ENCODE results near the gene TCP1.
A peak's percentile ranks its signal among the peaks of the same experiment; 100 is the strongest.
"Not testable (repeated sequence)": the region's sequence is repeated elsewhere in the genome, so short reads cannot be mapped to it uniquely, and the experiment has no call there.

The TCP1 gene

DNA sequence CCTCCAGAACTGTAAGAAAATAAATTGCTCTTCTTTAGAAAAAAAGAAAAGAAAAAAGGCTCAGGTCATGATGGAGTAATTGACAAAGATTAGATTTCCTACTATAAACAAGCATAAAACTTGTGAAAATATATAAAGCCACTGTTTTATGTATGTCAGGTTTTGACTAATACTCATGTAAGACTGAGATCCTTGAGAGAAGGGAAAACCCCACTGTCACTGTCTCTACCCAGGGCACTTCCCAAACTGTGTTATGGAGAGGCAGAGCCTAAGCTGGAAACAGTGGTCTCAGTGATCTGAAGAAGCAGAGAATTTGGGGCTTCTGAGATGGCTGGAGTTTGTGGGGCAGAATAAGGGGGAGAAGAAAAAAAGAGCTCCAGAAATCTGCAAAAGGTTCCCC lies 19.9 kb downstream of the TCP1 start:
- DNase-seq = no peak

DNA sequence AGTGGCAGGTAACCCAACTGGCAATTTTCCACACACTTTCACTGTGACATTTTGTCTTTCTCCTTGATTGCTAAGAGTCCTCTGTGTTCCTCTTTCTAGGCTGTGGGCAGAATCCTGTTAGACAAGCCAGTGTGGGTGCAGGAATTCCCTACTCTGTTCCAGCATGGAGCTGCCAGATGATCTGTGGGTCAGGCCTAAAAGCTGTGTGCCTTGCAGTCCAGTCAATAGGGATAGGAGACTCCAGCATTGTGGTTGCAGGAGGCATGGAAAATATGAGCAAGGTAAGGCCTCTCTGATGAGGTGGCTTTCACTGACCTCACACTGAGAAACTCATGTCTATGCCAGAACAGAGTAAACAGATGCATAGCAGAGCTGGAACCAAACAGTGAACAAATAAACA lies 22.5 kb downstream of the TCP1 start:
- no peak for DNase-seq

DNA sequence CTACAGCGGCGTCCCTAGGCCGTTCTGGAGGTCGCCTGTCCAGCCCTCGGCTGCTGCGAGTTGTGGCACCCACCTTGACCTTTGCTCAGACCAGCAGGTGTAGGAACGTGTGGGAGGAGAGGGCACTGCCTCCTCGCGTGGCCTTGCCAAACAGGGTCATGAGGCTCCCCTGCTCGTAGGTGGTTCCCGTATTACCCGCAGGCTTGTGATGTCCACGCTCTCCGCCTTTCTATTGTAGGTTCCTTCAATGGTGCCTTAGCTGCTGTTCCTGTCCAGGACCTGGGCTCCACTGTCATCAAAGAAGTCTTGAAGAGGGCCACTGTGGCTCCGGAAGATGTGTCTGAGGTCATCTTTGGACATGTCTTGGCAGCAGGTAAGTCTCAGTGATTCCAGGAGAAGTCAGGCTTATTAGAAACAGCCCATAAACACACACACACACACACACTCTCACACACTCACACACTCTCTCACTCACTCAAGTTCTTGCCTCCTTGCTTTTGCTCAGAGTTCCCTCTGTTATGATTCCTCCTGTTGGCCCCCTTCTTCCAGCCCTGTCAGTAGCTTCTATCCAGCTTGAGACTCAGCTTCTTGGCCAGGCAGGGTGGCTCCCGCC lies 26.6 kb downstream of the TCP1 start:
- no peak for DNase-seq

DNA sequence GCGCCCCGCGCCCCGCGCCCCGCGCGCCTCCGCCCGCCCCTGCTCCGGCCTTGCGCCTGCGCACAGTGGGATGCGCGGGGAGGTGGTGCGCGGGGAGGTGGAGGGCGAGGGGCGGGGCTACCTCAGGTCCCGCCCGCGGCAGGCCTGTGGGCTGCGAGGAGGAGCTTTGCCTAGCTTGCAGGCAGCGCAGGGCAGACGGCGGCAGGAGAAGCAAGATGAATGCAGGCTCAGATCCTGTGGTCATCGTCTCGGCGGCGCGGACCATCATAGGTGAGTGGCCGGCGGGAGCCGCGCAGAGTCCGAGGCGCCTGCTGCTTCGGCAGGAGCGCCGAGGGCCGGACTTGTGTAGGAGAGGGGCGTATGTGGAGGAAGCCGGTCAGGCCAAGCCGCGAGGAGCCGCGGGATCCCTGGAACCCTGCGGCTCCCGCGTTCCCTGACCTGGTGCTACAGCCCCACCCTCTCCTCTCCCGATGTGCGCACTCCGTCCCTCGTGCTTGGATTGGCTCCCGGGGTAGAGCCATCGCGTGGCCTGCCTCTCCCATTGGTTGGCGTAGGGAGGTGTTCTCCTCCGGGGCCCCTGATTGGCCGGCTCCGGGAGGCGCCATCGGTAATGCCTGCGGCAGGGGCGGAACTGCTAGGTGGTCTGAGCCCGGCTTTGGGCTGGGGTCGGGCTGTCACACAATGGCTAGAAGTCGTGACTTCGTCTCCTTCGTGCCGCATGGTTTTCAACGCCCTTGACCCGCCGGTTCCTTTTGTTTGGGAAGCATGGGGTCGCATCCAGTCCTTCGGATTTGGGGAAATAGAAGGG lies 27.3 kb downstream of the TCP1 start, which contains the start of gene ACAT2:
ACAT2 (plus strand) TSS at position 173 of the 808 bp plus-strand sequence; CDS start at position 216, 43 bp downstream.
- peak; percentile 88 to 90 for DNase-seq

DNA sequence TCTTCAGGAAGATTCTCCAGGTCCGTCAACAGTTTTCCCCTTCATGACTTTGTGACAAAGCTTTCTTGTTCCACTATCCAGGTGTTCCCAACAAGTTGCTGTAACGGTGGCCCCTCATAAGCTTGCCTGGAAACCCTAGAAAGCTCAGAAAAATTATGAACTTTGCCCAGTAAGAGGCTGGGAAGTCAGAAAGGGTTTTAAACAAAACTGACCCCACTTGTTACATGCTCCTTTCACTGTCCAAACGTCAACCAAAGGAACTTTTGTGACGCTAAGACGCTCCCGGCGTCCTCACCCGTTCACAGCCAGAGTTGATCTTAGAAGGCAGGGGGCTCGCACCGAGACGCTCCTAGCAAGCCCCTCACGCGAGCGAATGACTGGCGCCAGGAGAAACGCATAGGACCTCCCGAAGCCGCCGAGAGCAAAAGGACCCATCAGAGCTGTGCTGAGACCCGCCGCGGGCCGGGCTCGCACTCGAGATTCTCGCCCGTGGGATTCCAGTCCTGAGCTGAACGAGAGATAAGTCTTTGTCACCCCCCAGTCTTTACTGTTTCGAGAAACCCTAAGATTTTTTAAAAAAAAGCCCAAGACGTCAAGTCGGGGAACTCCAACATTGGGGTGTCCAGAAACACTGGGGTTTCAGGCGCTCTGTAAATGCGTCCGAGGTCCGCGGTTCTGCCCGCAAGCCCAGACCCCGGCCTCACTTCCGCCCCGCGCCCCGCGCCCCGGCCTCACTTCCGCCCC lies 28.1 kb downstream of the TCP1 start:
- no peak for DNase-seq

DNA sequence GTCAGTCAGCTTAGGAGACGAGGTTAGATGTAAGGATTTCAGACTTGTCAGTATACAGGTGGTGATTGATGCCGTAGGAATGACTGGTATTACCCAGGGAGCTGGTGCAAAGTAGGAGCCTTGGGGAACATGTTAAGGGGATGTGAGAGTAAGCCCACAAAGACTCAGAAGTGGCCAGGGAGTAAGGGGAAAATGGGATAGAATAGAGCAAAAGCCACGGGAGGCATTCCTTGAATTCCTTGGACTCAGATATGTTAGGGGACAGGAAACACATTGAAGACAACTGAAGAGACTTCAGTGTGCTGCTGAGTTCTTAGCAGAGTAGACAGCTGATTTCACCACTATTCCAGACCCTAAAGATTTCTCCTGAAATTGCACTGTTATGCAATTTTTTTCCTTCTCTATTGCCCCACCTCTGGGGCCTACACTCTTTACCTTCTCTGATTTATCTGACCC lies 28.8 kb downstream of the TCP1 start:
- no peak for DNase-seq

DNA sequence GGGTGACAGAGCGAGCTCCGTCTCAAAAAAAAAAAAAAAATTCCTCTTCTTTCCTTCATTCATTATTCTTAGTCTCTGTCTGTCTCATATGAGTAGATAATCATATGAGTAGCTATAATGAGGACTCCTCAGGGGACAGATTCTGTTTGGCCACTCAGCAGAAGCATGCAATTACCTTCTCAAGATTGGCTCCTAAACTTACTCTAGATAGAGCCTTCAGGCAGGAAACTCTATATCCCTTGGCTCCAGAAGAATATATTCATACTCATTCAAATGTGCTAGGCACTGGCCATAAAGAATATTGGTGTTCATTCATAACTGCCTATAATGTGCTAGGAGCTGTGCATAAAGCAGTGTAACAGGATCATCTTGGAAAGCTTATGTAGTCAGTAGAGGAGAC lies 29.8 kb downstream of the TCP1 start:
- no peak for DNase-seq

DNA sequence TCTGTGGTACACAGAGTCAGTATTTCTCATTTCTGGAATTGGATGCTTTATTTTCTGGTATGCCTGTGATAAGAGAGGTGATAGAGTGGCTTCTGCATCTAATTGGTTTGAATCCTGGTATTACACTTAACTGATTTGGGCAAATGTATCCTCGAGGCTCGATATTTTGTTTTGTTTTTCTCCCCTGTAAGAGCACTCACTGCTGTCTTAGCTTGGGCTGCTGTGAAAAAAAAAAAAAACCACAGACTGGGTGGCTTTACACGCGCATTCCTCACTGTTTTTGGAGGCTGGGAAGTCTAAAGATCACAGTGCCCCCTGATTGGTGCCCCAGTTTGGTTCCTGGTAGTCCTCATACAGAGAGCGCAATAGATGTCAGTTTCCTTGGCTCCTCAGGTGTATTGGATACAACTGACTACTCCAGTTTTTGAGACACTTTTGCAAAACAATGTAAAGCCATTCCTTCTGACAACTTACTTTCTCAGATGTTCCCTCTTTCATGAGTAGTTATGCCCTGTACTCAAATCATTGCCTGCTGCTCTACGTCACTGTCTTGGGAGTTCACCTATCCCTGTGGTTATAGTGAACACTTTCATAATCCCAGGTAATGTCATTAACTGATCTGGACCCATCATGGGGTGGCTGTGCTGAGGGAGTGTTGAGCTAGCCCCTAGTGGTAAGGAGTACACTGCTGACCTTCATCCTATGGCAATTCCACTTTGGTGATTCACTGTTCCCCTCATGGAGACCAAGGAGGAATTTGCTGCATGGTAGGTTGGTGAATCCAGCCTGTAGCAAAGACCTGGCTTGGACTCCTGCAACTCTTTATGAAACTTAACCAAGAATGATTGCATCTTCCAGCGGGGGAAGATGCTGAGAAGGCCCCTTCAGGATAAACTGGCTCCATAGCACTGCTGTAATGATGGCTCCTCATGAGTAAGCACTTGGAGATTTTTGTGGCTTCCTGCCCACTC lies 31.1 kb downstream of the TCP1 start:
- DNase-seq = no peak

DNA sequence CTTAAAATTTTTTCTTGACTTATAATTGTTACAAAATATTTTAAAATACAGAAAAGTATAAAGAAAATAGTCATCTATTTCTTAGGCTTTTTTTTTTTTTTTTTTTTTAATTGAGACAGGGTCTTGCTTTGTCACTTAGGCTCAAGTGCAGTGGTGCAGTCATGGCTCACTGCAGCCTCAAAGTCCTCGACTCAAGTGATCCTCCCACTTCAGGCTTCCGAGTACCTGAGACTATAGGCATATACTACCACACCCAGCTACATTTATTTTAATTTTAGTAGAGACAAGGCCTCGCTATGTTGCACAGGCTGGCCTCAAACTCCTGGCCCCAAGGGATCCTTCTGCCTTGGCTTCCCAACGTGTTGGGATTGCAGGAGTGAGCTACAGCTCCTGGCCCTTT lies 32.9 kb downstream of the TCP1 start:
- no peak for DNase-seq

DNA sequence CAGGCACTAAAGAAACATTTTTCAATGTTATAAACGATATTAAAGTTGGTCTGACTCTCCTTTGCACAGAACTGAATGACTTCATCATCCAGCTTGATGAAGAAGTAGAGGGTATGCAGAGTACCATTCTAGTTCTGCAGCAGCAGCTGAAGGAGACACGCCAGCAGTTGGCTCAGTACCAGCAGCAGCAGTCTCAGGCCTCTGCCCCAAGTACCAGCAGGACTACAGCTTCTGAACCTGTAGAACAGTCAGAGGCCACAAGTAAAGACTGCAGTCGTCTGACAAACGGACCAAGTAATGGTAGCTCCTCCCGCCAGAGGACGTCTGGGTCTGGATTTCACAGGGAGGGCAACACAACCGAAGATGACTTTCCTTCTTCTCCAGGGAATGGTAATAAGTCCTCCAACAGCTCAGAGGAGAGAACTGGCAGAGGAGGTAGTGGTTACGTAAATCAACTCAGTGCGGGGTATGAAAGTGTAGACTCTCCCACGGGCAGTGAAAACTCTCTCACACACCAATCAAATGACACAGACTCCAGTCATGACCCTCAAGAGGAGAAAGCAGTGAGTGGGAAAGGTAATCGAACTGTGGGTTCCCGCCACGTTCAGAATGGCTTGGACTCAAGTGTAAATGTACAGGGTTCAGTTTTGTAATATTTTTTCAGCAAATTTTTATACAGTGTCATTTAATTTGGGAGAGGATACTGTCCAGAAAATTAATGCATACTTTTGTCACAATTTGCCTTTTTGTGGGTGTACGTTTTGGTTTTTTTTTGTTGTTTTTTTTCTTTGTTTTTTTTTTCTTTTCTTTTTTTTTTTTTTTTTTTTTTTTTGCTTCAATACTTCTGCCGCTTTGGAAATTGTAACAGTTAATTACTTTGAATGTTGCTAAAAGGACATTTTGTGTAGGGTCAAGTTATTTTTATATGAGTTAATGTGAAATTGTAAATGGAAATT lies 34.2 kb downstream of the TCP1 start:
- DNase-seq = no peak

DNA sequence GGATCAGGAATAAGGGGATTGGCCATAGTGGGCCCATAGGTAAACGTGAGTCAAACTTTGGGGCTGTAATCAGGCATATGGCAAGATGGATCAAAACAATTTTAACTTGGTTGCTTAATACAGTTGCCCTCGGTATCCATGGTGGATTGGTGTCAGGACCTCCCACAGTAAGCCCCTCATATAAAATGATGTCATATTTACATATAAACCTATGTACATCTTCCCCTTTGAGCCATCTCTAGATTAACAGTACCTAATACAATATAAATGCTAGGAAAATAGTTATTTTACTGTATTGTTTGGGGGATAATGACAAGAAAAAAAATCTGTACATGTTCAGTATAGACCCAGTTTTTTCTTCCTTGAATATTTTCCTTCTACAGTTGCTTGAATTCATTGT lies 35.0 kb downstream of the TCP1 start:
- no peak for DNase-seq

DNA sequence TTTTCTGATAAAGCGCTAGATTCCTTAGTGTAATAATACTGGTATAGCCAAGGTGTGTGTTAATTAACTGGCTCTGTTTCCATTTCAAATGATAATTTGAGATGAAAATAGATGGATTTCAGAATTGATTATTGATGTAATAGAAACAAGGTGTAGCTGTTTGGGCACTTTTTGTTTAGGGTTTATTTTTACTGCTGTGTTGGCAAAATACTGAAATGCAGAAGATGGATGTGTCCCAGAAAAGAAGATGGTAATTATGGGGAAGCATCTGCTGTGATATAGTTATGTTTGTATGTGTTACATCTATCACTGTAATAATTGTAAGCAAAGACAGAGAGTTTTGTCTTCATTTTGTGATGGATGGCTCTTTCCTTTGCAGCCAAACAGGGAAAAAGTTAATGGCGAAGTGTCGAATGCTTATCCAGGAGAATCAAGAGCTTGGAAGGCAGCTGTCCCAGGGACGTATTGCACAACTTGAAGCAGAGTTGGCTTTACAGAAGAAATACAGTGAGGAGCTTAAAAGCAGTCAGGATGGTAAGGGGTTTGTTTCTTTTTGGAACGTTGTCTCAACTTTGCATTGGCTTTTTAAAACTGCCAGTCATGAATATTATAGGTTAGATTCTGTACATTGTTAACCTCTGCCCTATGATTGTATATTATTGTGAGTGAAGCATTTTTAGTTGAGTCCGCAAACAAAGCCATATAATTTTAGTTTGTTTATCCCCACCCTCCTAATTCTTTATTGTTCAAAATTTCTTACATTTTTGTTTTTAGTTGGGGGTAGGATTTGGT lies 36.1 kb downstream of the TCP1 start:
- DNase-seq = no peak

DNA sequence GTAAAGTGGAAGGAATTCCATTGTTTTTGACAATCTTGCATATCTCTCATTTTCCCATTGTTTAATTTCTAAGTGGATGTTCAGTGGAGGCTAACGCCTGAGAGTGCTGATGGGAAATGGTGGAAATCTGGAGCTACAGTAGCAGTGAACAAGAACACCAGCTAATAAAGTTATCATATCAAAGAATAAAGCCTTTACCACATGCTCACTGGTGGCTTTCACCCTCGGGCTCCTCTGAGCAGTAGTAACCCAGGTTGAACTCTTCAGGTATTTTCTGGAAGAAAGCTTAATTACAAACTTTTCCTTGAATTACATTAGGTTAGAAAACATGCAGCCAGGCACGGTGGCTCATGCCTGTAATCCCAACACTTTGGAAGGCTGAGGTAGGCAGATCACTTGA lies 38.0 kb downstream of the TCP1 start:
- no peak for DNase-seq

DNA sequence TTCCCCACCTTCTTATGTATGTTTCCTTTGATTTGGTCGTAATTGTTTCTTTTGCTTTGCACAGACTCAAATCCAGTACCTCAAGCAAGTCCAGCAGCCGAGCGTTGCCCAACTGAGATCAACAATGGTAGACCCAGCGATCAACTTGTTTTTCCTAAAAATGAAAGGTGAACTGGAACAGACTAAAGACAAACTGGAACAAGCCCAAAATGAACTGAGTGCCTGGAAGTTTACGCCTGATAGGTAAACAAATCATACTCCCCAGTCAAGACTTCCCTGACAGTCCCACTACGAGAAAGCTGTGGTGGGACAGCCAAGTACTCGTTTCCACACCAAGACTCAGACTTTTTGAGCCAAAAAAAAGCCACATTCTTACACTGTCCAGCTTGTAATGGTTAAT lies 41.3 kb downstream of the TCP1 start:
- not testable (repeated sequence) for DNase-seq

DNA sequence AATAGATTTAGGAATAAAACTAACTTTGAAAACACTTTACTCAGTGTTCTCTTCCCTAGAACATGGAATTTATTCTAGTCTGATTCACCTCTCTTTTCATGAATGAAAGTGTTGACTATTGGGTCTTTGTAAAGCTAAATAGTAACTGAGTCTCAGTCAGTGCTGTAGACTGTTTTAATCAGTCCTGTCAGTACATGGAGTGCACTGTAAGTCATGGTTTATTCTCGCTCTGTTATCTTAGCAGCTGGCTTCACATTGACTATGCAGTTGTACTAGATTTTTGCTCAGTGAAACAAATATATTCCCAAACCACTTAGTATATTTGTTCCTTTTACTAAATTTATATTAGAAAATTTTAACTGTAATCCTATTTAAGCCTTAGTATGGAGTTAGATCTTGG lies 42.6 kb downstream of the TCP1 start:
- DNase-seq = no peak

DNA sequence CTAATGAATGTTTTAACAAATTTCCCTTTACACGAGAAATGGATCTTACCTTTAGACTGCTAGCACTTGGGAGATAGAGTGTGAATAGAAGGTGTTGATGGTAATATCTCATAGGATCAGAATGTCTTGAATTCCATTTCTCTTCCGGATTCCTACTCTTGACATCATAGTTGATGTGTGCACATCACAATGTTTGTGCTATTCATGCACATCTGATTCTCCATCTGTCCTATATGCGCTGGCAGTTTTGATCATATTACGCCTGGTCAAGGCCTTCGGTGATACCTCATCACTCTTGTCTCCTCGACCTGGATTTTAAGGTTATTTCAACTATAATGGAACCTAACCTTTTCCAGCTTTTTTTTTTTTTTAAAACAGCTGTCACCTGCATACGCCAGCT lies 44.3 kb downstream of the TCP1 start:
- DNase-seq = no peak

DNA sequence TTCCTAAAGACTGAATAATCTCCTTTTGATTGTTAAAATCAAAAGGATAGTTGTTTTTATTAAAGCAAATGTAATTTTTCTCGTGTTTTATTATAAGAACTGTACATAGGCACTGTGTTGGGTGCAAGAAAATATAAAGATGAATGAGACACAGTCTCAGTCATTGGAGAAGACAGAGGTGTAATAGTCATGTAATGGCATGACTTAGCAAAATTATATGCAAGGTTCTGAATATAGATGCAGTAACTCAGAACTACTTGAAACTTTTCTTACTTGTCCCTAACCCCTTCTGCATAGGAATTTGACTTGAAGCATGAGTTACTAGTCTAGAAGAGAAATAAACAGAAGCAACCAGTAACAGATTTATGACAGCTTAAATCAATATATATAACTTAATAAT lies 47.2 kb downstream of the TCP1 start:
- DNase-seq = no peak

DNA sequence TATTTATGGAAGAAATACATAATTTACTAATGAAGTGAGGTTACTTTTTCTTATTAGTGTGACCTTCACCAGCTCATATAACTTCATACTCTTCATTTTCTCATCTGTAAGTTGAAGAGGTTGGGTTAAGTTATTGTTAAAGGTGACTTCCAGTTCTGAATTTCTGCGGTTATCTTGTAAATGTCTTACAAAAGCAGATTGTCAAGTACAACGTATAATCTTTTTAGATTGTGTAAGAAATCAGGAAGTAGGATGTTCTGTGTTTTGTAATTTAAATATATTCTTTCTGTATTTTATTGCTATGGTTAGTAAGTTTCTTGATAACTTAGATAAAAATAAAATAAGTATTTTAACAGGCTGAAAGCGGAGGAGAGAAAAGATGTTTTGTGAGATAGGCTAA lies 50.1 kb downstream of the TCP1 start:
- DNase-seq = no peak

DNA sequence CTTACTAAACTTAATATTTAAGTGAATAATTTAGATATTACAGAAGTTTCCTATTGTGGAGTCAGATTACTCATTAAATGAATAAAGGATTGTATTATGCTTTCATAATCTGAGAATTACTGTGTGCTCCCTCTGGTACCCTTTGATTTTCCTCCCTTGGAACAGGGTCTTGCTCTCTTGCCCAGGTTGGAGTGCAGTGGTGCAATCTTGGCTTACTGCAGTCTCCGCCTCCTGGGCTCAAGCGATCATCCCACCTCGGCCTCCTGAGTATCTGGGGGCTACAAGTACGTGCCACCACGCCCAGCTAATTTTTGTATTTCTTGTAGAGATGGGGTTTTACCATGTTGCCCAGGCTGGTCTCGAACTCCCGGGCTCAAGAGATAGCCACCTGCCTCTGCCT lies 52.5 kb downstream of the TCP1 start:
- DNase-seq = no peak

DNA sequence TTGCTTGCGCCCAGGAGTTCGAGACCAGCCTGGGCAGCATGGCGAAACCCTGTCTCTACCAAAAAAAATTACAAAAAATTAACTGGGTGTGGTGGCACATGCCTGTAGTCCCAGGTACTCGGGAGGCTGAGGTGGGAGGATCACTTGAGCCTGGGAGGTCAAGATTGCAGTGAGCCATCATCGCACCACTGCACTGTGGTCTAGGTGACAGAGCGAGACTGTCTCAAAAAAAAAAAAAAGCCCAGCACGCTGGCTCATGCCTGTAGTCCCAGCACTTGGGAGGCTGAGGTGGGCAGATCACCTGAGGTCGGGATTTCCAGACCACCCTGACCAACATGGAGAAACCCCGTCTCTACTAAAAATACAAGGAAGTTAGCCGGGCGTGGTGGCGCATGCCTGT lies 56.0 kb downstream of the TCP1 start:
- DNase-seq = not testable (repeated sequence)

DNA sequence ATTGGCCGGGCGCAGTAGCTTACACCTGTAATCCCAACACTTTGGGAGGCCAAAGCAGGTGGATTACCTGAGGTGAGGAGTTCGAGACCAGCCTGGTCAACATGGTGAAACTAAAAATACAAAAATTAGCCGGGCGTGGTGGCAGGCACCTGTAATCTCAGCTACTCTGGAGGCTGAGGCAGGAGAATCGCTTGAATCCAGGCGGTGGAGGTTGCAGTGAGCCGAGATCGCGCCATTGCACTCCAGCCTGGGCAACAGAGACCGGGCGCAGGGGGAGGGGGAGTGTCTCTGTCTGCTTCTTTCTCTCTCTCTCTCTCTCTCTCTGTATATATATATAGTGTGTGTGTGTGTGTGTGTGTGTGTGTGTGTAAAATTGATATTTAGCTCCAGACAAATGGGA lies 56.9 kb downstream of the TCP1 start:
- not testable (repeated sequence) for DNase-seq
